PFSK-1 (cell line): ENCODE results near the gene AMDHD1.

Experiments
- FOXP2 ChIP-seq: optimal IDR thresholded peaks from 2 replicates; pipeline ENCODE3; 2011; ENCODE audit warnings: borderline replicate concordance, control low read depth, inconsistent platforms; ENCODE audit not compliant: insufficient read depth; ENCODE audit errors: extremely low read length, extremely low read depth
- POLR2AphosphoS5 ChIP-seq: IDR thresholded peaks from 2 replicates; pipeline ENCODE4 v1.6.1; 2012; ENCODE audit warnings: low read depth, mild to moderate bottlenecking, control low read depth, low read length, moderate library complexity
- SIN3A ChIP-seq: IDR thresholded peaks from 2 replicates; pipeline ENCODE4 v1.6.1; 2012; ENCODE audit warnings: mild to moderate bottlenecking, low read length, moderate library complexity, borderline replicate concordance; ENCODE audit not compliant: insufficient read depth
- TAF1 ChIP-seq: IDR thresholded peaks from 2 replicates; pipeline ENCODE4 v1.6.1; 2012; ENCODE audit warnings: low read length, control low read depth, borderline replicate concordance; ENCODE audit not compliant: insufficient read depth
- TF ChIP-seq, protein P1 (sequence below), 2 experiments: IDR thresholded peaks; 2 replicates each; pipeline versions ENCODE4 v1.6.1 to v1.8.0; 2011 to 2012; ENCODE audit warnings: low read depth in 2 of 2, low read length in 2 of 2, control low read depth in 1 of 2, inconsistent platforms in 1 of 2, mild to moderate bottlenecking in 1 of 2, moderate library complexity in 1 of 2; ENCODE audit not compliant: insufficient read depth in 1 of 2

Gene AMDHD1

GRCh38 chr12:95978351-95978750 lies 35.2 kb downstream of the AMDHD1 start:
- TF ChIP-seq SIN3A = no peak
- TF ChIP-seq, protein P1, sequence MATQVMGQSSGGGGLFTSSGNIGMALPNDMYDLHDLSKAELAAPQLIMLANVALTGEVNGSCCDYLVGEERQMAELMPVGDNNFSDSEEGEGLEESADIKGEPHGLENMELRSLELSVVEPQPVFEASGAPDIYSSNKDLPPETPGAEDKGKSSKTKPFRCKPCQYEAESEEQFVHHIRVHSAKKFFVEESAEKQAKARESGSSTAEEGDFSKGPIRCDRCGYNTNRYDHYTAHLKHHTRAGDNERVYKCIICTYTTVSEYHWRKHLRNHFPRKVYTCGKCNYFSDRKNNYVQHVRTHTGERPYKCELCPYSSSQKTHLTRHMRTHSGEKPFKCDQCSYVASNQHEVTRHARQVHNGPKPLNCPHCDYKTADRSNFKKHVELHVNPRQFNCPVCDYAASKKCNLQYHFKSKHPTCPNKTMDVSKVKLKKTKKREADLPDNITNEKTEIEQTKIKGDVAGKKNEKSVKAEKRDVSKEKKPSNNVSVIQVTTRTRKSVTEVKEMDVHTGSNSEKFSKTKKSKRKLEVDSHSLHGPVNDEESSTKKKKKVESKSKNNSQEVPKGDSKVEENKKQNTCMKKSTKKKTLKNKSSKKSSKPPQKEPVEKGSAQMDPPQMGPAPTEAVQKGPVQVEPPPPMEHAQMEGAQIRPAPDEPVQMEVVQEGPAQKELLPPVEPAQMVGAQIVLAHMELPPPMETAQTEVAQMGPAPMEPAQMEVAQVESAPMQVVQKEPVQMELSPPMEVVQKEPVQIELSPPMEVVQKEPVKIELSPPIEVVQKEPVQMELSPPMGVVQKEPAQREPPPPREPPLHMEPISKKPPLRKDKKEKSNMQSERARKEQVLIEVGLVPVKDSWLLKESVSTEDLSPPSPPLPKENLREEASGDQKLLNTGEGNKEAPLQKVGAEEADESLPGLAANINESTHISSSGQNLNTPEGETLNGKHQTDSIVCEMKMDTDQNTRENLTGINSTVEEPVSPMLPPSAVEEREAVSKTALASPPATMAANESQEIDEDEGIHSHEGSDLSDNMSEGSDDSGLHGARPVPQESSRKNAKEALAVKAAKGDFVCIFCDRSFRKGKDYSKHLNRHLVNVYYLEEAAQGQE (IDR thresholded peaks at IDR 0.05; ENCODE audit: insufficient read depth in 1 of 2, low read depth in 2 of 2, low read length in 2 of 2) = no peak
- no peak for TF ChIP-seq POLR2AphosphoS5
- no peak for TF ChIP-seq TAF1
- TF ChIP-seq FOXP2 = no peak

DNA sequence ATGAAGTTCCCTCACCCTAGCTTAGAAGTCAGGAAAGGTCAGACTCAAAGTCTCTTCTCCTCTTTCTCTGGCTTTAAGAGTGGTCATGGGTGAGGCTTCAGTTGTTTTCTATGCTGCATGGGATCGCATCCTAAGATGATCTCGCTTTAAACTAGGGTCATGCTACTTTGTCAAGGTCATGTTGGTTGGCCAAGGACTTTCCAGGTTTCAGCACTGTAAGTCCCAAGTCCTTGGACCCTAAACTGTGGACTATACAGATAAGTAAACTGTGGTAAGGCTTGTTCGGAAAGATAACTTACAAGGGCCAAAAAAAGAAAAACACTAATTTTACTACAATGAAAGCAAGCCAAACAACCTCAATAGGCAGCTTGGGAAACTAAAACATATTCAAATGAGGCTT lies 35.6 kb downstream of the AMDHD1 start:
- TF ChIP-seq POLR2AphosphoS5 (no peak), FOXP2 (no peak), TAF1 (no peak), SIN3A (no peak)
- TF ChIP-seq, protein P1 (IDR thresholded peaks at IDR 0.05; ENCODE audit: insufficient read depth in 1 of 2, low read depth in 2 of 2, low read length in 2 of 2) = no peak

DNA sequence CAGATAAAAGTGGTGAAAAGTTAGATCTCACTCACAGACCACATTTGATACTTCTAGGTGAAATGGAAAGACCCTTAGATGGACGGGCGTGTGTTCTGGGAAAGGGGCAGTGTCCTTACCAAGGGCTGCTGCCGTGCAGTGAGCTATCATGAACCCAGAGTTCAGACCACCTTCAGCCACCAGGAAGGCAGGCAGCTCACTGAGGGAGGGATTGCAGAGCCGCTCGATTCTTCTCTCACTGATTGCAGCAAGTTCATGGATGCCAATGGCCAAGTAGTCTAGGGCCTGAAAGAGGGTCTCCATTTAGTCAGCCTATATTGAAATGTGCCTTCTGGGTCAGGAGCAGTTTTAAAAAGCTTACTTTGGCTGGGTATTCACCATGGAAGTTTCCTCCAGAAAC lies 37.3 kb downstream of the AMDHD1 start:
- TF ChIP-seq FOXP2 = no peak

- TF ChIP-seq FOXP2 (no peak), TAF1 (no peak), POLR2AphosphoS5 (no peak), SIN3A (no peak)
- TF ChIP-seq, protein P1 (IDR thresholded peaks at IDR 0.05; ENCODE audit: insufficient read depth in 1 of 2, low read depth in 2 of 2, low read length in 2 of 2) = no peak
Measured at GRCh38 chr12:95982602-95983001, 39.5 kb downstream of the AMDHD1 start.

DNA sequence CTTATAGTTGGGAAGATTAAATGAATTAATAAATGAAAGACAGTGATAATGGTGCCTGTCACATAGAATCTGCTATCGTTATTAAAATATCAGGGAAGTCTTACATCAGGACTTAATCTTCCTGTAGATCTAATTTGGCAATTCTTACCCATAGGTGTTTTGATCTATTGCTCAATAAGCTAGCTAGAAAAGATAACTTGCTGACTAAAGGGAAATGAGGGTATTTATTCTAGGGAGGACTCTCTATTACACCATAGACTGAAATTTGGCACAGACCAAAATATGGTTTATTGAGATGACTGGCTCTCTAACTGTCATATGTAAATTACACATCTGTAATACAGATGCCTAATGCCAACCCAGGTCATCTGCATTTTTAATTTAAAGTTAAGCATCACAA lies 41.6 kb downstream of the AMDHD1 start:
- TF ChIP-seq POLR2AphosphoS5 (no peak), SIN3A (no peak)
- TF ChIP-seq, protein P1 (IDR thresholded peaks at IDR 0.05; ENCODE audit: insufficient read depth in 1 of 2, low read depth in 2 of 2, low read length in 2 of 2) = no peak
